Activated T-cell treated with anti-CD3 and anti-CD28 coated beads for 24 hours (primary cell): ENCODE results near the gene G0S2.

Source experiments
- DNase-seq: peaks from one replicate; pipeline ENCODE4 v3.0.0-alpha.2; 2020; ENCODE audit warnings: low read depth

Gene G0S2

DNA sequence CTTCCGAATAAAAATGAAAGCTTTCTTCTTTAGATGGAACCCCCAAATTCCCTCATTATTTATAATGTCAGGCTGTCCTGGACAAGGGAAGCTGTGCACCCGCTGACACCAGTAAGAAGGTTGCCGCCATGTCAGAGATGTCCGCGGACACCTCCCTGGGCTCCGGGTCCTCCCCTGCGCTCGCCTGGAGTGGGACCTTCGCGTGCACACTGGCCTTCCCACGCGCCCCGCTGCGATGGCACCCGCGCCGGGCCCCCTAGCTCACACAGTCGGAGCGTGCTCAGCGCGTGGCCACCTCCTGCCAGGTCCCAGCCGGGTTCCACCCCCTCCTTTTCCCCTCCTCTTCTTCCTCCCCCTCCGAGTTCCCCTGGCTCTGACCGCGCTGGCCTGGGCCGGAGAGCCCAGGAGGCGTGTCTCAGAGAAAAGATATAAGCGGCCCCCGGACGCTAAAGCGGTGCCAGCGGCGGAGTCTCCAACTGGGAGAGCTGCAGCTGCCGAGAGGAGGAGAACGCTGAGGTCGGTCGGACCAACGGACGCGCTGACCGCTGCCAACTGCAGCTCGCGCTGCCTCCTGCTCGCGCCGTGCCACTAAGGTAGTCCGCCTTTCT, at the start of gene G0S2:
Gene G0S2 (plus strand): TSS at position 456 of the 608 bp plus-strand sequence. CDS start 273 bp downstream, outside the sequence.
- no peak for DNase-seq

GRCh38 chr1:209625791-209626285, 49.4 kb upstream of the G0S2 start:
- DNase-seq = no peak

GRCh38 chr1:209626346-209627026, 48.7 kb upstream of the G0S2 start:
- DNase-seq = no peak

- DNase-seq = no peak
Measured at GRCh38 chr1:209627027-209627731, 48.0 kb upstream of the G0S2 start.

- DNase-seq = peak; percentile 79
Measured at GRCh38 chr1:209627732-209628196, 47.4 kb upstream of the G0S2 start.

GRCh38 chr1:209628618-209629299, 46.5 kb upstream of the G0S2 start:
- no peak for DNase-seq

DNA sequence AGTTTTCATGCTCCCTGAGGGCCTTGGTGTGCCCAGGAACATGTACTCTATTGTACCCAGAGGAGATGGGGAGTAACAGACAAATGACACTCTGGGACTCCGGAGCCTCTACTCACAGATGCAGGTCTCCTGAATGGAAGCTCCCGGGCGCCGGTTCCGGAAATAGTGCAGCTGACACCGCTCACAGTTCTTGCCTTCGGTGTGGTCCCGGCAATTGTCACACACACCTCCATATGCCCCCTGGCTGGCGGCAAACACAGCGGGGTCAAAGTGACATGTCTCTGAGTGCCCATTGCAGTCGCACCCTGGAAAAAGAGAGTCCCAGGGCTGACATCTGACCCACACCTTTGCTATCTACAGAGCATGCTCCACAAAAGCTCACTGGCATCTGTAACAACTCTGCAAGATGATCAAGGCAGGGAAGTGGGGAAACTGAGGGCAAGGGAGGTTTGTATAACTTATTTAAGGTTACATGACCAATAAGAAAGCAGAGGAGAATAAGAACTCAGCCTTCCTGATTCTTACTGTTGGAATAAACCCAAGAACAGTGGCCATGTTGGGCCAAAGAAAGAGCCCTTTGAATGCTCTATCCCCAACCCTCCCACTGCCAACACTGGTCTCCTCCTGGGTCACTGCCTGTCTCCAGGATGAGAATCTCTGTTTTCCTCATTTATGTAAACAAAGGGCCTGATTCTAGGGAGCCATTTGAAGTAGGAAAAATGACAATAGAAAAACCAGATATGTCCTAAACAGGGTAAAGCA, 45.4 kb upstream of the G0S2 start:
- no peak for DNase-seq

GRCh38 chr1:209630383-209631225, 44.6 kb upstream of the G0S2 start:
- no peak for DNase-seq

GRCh38 chr1:209633335-209633997, 41.7 kb upstream of the G0S2 start:
- DNase-seq = no peak

- DNase-seq = no peak
Measured at GRCh38 chr1:209634005-209634737, 41.0 kb upstream of the G0S2 start.

DNA sequence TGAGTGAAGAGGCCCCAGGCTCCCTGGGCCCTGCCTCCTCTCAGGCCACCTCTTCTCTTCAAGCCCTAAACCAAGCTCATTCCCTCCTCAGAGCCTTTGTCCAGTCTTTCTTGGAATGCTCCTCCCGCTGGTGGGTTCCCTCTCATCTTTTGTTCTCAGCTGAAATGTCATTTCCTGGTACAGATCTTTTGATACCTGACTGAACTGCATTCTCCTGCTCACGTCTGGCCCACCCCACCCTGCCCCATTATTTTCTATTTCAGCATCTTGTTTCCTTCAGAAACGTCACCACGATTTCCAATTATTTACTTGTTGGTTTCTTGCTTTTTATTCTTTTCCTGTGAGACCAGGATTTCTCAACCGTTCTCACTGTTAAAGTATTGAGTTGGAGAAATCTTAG, 39.4 kb upstream of the G0S2 start:
- DNase-seq = no peak

DNA sequence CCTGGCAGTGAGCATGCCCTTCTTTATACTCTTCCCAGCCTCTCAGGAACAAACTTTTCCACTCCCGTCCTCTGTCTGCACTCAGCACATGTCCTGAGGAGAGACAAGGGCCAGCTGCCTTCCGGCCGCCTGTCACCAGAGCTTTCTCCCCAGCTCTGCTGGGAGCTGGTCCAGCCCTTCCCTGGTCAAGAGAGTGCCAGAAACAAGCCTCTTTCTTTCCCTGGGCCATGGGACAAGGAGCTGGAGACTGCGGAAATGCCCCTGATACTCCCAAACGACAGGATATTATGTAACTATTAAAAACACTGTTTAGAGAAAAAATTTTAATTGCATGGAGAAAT, 33.4 kb upstream of the G0S2 start:
- DNase-seq = no peak

GRCh38 chr1:209642816-209643215, 32.4 kb upstream of the G0S2 start:
- DNase-seq = no peak

DNA sequence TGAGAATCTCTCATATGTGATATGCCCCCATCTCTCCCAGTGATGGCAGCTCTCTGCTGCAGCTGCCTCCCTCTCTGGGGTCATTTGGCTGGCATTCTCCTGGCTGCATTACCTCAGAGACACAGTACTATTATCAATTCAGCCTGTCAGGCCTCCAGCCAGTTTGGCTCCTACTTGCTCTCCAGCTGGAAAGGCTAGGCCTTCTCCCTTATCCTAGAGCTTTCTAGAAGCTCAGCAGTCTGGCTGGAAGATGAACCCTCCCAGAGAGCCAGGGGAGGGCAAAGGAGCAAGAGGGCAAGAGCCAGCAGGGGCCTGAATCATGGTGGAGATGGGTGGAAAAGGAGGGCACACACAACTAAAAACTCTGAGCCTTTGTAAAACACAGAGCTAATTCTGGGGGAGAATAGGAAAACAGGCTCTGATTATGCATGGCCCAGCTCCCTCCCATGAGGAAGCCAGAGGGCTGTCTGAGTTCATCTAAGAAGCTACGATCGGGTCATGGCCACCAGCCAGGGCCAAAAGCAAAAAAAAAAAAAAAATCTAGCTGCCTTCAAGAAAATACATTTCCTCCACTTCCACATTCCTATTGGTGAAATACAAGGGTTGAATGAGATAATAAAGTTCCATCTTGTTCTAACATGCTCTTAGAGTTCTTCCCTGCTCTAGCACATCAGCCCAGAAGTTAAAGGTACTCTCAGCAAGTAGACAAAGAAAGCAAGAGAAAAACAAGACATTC, 31.8 kb upstream of the G0S2 start:
- DNase-seq = no peak

- DNase-seq = no peak
Measured at GRCh38 chr1:209645574-209646452, 29.4 kb upstream of the G0S2 start.

DNA sequence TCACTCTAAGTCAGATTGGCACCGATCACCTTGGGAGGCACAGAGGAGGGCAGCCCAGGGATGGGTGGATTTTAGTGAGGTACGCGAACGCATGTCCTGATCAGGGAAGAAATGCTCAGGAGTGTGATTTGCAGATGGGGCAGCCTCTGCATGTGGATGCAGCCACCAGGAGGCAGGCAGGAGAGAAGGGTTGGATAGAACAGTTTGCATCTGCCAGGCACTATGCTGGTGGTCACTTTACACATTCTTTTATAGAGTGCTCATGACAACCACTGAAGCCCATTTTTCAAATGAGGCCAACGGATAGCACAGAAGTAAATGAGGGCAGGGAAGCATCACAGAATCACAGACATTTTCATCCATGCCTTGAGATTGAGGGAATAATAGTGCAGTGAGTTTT, 28.7 kb upstream of the G0S2 start:
- DNase-seq = no peak

- no peak for DNase-seq
Measured at GRCh38 chr1:209647156-209647555, 28.1 kb upstream of the G0S2 start.

GRCh38 chr1:209648346-209648745, 26.9 kb upstream of the G0S2 start:
- DNase-seq = no peak
